HG03135 (cell line): ENCODE results near the gene VIM.
A peak's percentile ranks its signal among the peaks of the same experiment; 100 is the strongest.

Experiments used
- ATAC-seq: cut with Tn5 transposase; IDR thresholded peaks from one replicate; pipeline ENCODE4 v1.9.1; 2021; ENCODE audit warnings: mild to moderate bottlenecking, moderate library complexity; ENCODE audit not compliant: unreplicated experiment

VIM gene

GRCh38 chr10:17228091-17229015, at the start of gene VIM:
TSS of gene VIM (plus strand) at chr10:17228241. CDS start at chr10:17229423, 1,182 bp downstream.
- ATAC-seq = peak; percentile 38

- ATAC-seq = no peak
Observed at GRCh38 chr10:17179002-17179401, 49.0 kb upstream of the VIM start.

GRCh38 chr10:17181110-17181509, 46.9 kb upstream of the VIM start:
- no peak for ATAC-seq

GRCh38 chr10:17181751-17182150, 46.3 kb upstream of the VIM start:
- ATAC-seq = no peak

- no peak for ATAC-seq
Observed at GRCh38 chr10:17183110-17183509, 44.9 kb upstream of the VIM start.

- no peak for ATAC-seq
Observed at GRCh38 chr10:17185873-17186272, 42.2 kb upstream of the VIM start.

- no peak for ATAC-seq
Observed at GRCh38 chr10:17188644-17189172, 39.3 kb upstream of the VIM start.

GRCh38 chr10:17190602-17191001, 37.4 kb upstream of the VIM start:
- no peak for ATAC-seq

- no peak for ATAC-seq
Observed at GRCh38 chr10:17195083-17195482, 33.0 kb upstream of the VIM start.

GRCh38 chr10:17196045-17196444, 32.0 kb upstream of the VIM start:
- ATAC-seq = no peak

GRCh38 chr10:17196573-17196972, 31.5 kb upstream of the VIM start:
- ATAC-seq = no peak

- no peak for ATAC-seq
Observed at GRCh38 chr10:17199351-17199804, 28.7 kb upstream of the VIM start.

- no peak for ATAC-seq
Observed at GRCh38 chr10:17200001-17200911, 27.8 kb upstream of the VIM start.

GRCh38 chr10:17200912-17201793, 26.9 kb upstream of the VIM start, which contains the start of gene TRDMT1:
TSS of gene TRDMT1 (minus strand) at chr10:17201672. CDS start at chr10:17201634, 38 bp downstream.
- ATAC-seq = peak; percentile 93

- no peak for ATAC-seq
Observed at GRCh38 chr10:17201794-17202116, 26.3 kb upstream of the VIM start.

GRCh38 chr10:17202506-17202905, 25.5 kb upstream of the VIM start:
- no peak for ATAC-seq

GRCh38 chr10:17202999-17203398, 25.0 kb upstream of the VIM start:
- no peak for ATAC-seq

- ATAC-seq = no peak
Observed at GRCh38 chr10:17203416-17203815, 24.6 kb upstream of the VIM start.

- peak; percentile 39 for ATAC-seq
Observed at GRCh38 chr10:17206210-17206709, 21.8 kb upstream of the VIM start.

GRCh38 chr10:17208476-17208875, 19.6 kb upstream of the VIM start:
- ATAC-seq = no peak
